Fibroblast of villous mesenchyme (primary cell): ENCODE data around the gene VSTM5. TPM values are rescaled to one million over a fixed set of nuclear protein-coding genes. Genes with fewer than 3 reads are reported as not detected.
A peak's percentile ranks its signal among the peaks of the same experiment; 100 is the strongest.

Experiments used
- DNase-seq: peaks from one replicate; pipeline ENCODE4 v3.0.0-alpha.2; 2010; ENCODE audit warnings: low read depth
- H3K4me3 ChIP-seq: 2 replicates; pipeline ENCODE4 v1.5.1; 2011; ENCODE audit warnings: low read depth, mild to moderate bottlenecking, low read length
- total RNA-seq: library from RNA; depleted of rRNA; stranded (reverse); fragments of >200 nt; gene quantifications from 2 replicates; pipeline ENCODE4 v1.2.3, GENCODE V29; 2012
- TF ChIP-seq, protein P1 (sequence below): IDR thresholded peaks from 2 replicates; pipeline ENCODE4 v1.5.1; 2012; ENCODE audit warnings: low read depth, mild to moderate bottlenecking, low read length; ENCODE audit not compliant: insufficient read depth

The VSTM5 gene
- total RNA-seq, 1 donor = 0.86 TPM

GRCh38 chr11:93852242-93852641 is 1.8 kb upstream of the VSTM5 start:
- H3K4me3 ChIP-seq = no peak overlapping the region
- no peak for DNase-seq
- TF ChIP-seq, protein P1, sequence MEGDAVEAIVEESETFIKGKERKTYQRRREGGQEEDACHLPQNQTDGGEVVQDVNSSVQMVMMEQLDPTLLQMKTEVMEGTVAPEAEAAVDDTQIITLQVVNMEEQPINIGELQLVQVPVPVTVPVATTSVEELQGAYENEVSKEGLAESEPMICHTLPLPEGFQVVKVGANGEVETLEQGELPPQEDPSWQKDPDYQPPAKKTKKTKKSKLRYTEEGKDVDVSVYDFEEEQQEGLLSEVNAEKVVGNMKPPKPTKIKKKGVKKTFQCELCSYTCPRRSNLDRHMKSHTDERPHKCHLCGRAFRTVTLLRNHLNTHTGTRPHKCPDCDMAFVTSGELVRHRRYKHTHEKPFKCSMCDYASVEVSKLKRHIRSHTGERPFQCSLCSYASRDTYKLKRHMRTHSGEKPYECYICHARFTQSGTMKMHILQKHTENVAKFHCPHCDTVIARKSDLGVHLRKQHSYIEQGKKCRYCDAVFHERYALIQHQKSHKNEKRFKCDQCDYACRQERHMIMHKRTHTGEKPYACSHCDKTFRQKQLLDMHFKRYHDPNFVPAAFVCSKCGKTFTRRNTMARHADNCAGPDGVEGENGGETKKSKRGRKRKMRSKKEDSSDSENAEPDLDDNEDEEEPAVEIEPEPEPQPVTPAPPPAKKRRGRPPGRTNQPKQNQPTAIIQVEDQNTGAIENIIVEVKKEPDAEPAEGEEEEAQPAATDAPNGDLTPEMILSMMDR = no peak

DNA sequence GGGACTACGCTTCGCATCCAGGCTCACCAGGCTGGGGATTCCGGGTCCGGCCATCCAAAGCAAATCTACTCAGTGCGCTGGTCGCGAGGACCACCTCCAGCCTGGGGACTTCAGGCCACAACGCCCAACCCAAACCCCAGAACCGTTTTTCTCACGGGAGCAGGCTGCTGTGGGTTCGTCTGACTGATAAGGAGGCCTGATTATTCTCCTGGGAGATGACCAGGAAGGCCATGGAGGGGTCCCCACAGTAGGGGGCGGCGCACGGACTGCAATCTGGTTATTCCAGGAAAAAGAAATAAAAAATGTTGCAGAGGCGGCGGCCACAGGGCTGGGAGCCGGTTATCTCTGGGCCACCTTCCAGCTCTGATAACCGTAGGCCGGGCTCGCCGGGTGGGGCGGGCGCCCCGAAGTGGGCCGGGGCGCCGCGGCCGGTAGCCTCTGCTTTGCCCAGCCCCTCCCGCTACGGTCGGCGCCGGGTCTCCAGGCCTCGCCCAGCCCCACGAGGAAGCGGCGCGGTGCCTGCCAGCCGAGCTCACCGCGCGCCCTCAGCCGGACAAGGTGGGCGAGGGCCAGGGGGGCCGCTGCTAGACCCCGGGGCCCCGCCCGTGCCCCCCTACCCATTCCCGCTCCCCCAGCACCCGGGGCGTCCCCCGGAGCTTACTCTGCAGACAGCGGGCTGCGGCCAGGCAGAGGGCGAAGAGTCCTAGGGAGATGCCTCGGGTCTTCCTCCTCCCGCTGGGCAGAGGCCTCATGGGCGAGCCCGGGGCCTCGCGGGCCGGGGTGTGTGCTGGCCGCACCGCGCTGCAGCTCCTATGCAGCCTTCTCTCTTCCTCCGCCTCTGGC is 446 bp downstream of the VSTM5 start:
- DNase-seq = peak; percentile 13
- TF ChIP-seq, protein P1 = no peak
- H3K4me3 ChIP-seq = peak overlapping the region; percentile 32

DNA sequence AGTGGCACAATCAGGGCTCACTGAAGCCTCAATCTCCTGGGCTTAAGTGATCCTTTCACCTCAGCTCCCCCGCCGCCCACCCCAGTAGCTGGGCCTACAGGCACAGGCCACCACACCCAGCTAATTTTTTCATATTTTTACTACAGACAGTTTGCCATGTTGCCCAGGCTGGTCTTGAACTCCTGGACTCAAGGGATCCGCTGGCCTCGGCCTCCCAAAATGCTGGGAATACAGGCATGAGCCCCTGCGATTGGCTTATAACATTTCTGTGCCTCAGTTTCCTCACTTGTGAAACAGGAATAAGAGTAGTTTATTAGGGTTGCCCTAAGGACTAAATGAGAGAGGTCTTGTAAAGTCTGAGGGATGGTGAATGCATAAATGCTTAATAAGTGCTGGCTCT is 1.2 kb downstream of the VSTM5 start:
- H3K4me3 ChIP-seq = no peak overlapping the region
- DNase-seq = no peak
- TF ChIP-seq, protein P1 = no peak

DNA sequence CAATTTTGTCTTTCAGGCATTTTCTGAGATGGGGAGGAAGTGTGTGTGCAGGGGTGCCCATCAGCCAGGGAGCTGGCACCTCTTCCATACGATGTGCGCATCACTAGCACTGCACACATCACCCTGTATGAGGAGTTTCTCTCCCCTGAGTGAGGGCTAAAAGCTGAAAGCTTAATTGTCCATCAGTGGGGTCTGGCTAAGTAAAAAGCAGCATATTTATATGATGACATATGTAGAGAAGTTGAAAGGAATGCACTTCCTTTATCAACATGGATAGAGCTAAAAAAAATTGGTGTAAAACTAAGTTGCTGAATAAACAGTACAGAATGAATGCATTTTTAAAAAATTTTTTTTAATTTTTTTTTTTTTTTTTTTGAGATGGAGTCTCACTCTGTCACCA is 4.0 kb downstream of the VSTM5 start:
- TF ChIP-seq, protein P1 = no peak
- DNase-seq = no peak
- H3K4me3 ChIP-seq = no peak overlapping the region

- H3K4me3 ChIP-seq = no peak overlapping the region
- DNase-seq = no peak
- TF ChIP-seq, protein P1 = no peak
Measured at GRCh38 chr11:93845181-93846092, 5.0 kb downstream of the VSTM5 start.

DNA sequence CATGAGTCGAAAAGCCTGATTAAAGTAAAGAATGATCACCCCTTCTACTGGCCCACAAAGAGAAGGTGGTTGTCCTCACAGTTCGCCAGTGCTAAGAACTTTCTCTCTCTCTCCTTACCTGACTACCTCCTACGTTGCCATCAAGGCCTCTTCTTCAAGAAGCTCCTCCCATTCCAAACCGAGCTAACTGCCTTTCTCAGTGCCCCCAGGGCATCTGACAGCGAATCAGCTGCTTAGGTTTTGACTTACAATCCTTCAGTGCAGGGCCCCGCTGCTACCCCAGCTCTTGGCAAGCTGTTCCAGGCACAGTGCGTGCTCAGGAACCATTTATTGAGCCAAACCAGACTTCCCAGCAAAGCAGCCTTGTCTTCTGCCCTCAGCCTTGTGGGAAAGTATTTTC is 5.8 kb downstream of the VSTM5 start:
- DNase-seq = no peak
- H3K4me3 ChIP-seq = no peak overlapping the region
- TF ChIP-seq, protein P1 = no peak
